B cell (primary cell): ENCODE results near the gene PPP1R14C.

Source experiments
- CTCF ChIP-seq: fragments of 200-600 bp; IDR thresholded peaks from one replicate; pipeline ENCODE4 v1.8.0; 2022; ENCODE audit warnings: antibody characterized with exemption, mild to moderate bottlenecking
- EZH2 ChIP-seq: IDR thresholded peaks from 2 replicates; pipeline ENCODE4 v1.6.1; 2012; ENCODE audit warnings: borderline replicate concordance, low read depth, mild to moderate bottlenecking, moderate library complexity, low read length; ENCODE audit not compliant: insufficient read depth, poor library complexity, severe bottlenecking

GRCh38 chr6:150196942-150197745, 54.3 kb downstream of the PPP1R14C start:
- no peak for TF ChIP-seq CTCF
- no peak for TF ChIP-seq EZH2
